IPS DF 6.9 (cell line): ENCODE data around the gene ANKRD28.

ENCODE experiments used
- DNase-seq: peaks from one replicate; pipeline ENCODE4 v3.0.0-alpha.2; 2013; ENCODE audit warnings: low read depth, low spot score
- H3K27ac ChIP-seq: one replicate; pipeline ENCODE4 v1.5.1; 2013; ENCODE audit warnings: low read length, control low read depth
- H3K27me3 ChIP-seq: 2 replicates; pipeline ENCODE4 v1.6.1; 2013; ENCODE audit warnings: mild to moderate bottlenecking, low read length; ENCODE audit not compliant: control insufficient read depth, insufficient read depth
- H3K36me3 ChIP-seq: 2 replicates; pipeline ENCODE4 v1.6.1; 2013; ENCODE audit warnings: low read length; ENCODE audit not compliant: control insufficient read depth, insufficient read depth
- H3K4me1 ChIP-seq: 2 replicates; pipeline ENCODE4 v1.6.1; 2013; ENCODE audit warnings: low read length; ENCODE audit not compliant: control insufficient read depth, insufficient read depth
- H3K4me3 ChIP-seq: 2 replicates; pipeline ENCODE4 v1.5.1; 2013; ENCODE audit warnings: mild to moderate bottlenecking, low read length
- H3K9me3 ChIP-seq: 2 replicates; pipeline ENCODE4 v1.6.1; 2013; ENCODE audit warnings: low read length, inconsistent platforms; ENCODE audit not compliant: control insufficient read depth, insufficient read depth
- WGBS: extraction: QIAGEN DNeasy Blood & Tissue Kit; methylation state at CpG from one replicate; pipeline ENCODE4 v1.1.7; 2013; ENCODE audit warnings: mixed read lengths, missing lambda C conversion rate; ENCODE audit not compliant: insufficient read length, insufficient coverage; 5-methylcytosine and 5-hydroxymethylcytosine counted together

Gene ANKRD28

DNA sequence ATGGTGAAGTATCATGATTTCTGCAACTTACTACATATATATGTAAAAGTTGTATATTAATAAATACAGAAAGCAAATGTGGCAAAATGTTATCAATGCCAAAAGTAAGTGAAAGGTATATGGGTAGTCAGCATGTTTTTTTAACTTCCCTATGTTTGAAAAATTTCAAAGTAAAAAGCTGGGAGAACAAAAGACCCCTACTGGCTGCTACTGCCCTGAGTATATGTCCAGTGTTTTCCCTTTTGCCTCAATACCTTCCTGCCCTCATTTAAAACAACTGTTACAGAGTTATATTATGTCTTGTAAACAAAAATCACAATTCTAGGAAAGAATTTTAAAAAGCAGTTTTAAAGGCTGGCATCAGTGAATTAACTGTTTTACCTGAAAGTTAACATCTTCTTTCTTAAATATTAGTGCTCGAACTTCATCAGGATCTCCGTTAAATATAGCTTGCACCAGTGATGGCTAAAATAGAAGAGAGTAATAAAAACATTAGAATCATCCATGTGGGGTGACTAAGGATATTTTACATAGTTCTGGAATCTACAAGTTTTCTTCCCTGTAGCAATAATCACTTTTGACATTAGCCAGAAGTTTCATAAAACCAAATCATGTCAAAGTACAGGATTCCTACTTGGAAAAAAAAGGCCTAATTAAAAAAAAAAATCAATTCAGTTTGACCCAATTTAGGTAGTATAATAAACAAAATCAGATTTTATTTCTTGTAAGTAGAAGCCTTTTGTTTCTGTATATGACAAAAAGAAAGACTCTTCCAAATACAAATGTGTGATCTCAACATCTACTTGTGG is 2.7 kb downstream of the ANKRD28 start:
- Histone ChIP-seq H3K4me3 (no peak overlapping the region), H3K4me1 (peaks cover 5% of the 10 kb centered on the region; the same call in 1 of the 2 replicates), H3K27ac (no peak overlapping the region), H3K27me3 (no peaks in the 10 kb centered on the region), H3K9me3 (no peaks in the 10 kb centered on the region), H3K36me3 (no peaks in the 10 kb centered on the region; the same call in 1 of the 2 replicates)
- WGBS = no CpG with 5 or more reads among the region's 2 CpGs
- no peak for DNase-seq

GRCh38 chr3:15794303-15794771 is 3.4 kb downstream of the ANKRD28 start:
- Histone ChIP-seq H3K27ac (no peak overlapping the region), H3K4me3 (no peak overlapping the region), H3K9me3 (no peaks in the 10 kb centered on the region), H3K36me3 (no peaks in the 10 kb centered on the region; the same call in 1 of the 2 replicates), H3K27me3 (no peaks in the 10 kb centered on the region), H3K4me1 (peaks cover 5% of the 10 kb centered on the region; the same call in 1 of the 2 replicates)
- no peak for DNase-seq
- no CpG with 5 or more reads among the region's 3 CpGs for WGBS

- no peak overlapping the region for H3K27ac ChIP-seq
- H3K4me3 ChIP-seq = no peak overlapping the region
- no peaks in the 10 kb centered on the region for H3K27me3 ChIP-seq
- no peak for DNase-seq
- no peaks in the 10 kb centered on the region for H3K4me1 ChIP-seq
- no CpG with 5 or more reads among the region's 1 CpG for WGBS
- no peaks in the 10 kb centered on the region for H3K9me3 ChIP-seq
- no peaks in the 10 kb centered on the region; the same call in 1 of the 2 replicates for H3K36me3 ChIP-seq
These were observed 6.3 kb downstream of the ANKRD28 start for GRCh38 chr3:15791525-15791924.

GRCh38 chr3:15787941-15788340 is 9.8 kb downstream of the ANKRD28 start:
- H3K9me3 ChIP-seq = no peaks in the 10 kb centered on the region
- DNase-seq = no peak
- no peaks in the 10 kb centered on the region for H3K27me3 ChIP-seq
- no peaks in the 10 kb centered on the region; the same call in 1 of the 2 replicates for H3K36me3 ChIP-seq
- no peak overlapping the region for H3K27ac ChIP-seq
- no peaks in the 10 kb centered on the region; the same call in 1 of the 2 replicates for H3K4me1 ChIP-seq
- H3K4me3 ChIP-seq = no peak overlapping the region
- WGBS = no CpG with 5 or more reads among the region's 1 CpG

DNA sequence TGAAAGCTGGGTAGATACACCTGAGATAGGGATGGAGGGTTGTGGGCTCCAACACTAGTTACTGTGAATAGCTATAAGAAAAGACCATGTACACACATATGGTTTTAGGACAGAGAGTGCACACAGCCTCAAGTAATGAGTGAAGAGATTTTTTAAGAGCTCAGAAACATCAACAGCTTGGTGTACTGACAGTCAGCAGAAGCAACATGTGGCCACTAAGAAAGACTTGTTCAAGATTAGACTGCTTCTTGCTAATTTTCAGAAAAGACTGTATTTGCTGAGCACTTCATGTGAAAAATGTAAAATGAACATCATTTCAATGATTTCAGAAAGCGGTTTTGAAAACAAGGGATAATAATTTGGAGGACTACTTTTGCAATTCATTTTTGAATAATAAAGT is 10.3 kb downstream of the ANKRD28 start:
- no peaks in the 10 kb centered on the region; the same call in 1 of the 2 replicates for H3K36me3 ChIP-seq
- DNase-seq = no peak
- WGBS = no CpG with 5 or more reads among the region's 1 CpG
- H3K4me1 ChIP-seq = no peaks in the 10 kb centered on the region; the same call in 1 of the 2 replicates
- no peak overlapping the region for H3K27ac ChIP-seq
- H3K9me3 ChIP-seq = no peaks in the 10 kb centered on the region
- H3K4me3 ChIP-seq = no peak overlapping the region
- H3K27me3 ChIP-seq = no peaks in the 10 kb centered on the region

GRCh38 chr3:15783361-15783969 is 14.3 kb downstream of the ANKRD28 start:
- no peaks in the 10 kb centered on the region for H3K27me3 ChIP-seq
- WGBS = no CpG with 5 or more reads among the region's 4 CpGs
- no peak overlapping the region for H3K4me3 ChIP-seq
- no peak overlapping the region for H3K27ac ChIP-seq
- H3K9me3 ChIP-seq = no peaks in the 10 kb centered on the region; the same call in 1 of the 2 replicates
- H3K36me3 ChIP-seq = no peaks in the 10 kb centered on the region
- H3K4me1 ChIP-seq = no peaks in the 10 kb centered on the region; the same call in 1 of the 2 replicates
- DNase-seq = no peak

- no CpG with 5 or more reads among the region's 2 CpGs for WGBS
- Histone ChIP-seq H3K9me3 (no peaks in the 10 kb centered on the region; the same call in 1 of the 2 replicates), H3K4me3 (no peak overlapping the region), H3K27me3 (no peaks in the 10 kb centered on the region), H3K36me3 (no peaks in the 10 kb centered on the region), H3K4me1 (no peaks in the 10 kb centered on the region; the same call in 1 of the 2 replicates), H3K27ac (no peak overlapping the region)
- DNase-seq = no peak
These were observed 15.3 kb downstream of the ANKRD28 start for GRCh38 chr3:15782429-15782828.

GRCh38 chr3:15781637-15782402 is 16.0 kb downstream of the ANKRD28 start:
- Histone ChIP-seq H3K27me3 (no peaks in the 10 kb centered on the region), H3K9me3 (no peaks in the 10 kb centered on the region; the same call in 1 of the 2 replicates), H3K27ac (no peak overlapping the region), H3K4me1 (no peaks in the 10 kb centered on the region; the same call in 1 of the 2 replicates), H3K4me3 (no peak overlapping the region), H3K36me3 (no peaks in the 10 kb centered on the region)
- WGBS = no CpG with 5 or more reads among the region's 6 CpGs
- DNase-seq = no peak

DNA sequence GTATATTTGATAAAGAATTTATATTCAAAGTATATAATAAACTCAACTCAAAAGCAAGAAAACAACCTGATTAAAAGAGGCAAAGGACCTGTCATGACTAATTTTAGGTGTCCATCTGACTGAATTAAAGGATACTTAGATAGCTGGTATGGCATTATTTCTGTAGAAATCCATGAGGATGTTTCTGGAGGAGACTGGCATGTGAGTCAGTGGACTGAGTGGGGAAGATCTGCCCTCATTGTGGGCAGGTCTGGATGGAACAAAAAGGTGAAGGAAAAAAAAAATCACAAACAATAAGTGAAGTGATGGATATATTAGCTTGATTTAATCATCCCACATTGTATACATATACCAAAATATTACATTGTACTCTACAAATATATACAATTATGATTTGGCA is 16.6 kb downstream of the ANKRD28 start:
- no peak overlapping the region for H3K27ac ChIP-seq
- H3K4me1 ChIP-seq = no peaks in the 10 kb centered on the region; the same call in 1 of the 2 replicates
- no peaks in the 10 kb centered on the region for H3K36me3 ChIP-seq
- no peaks in the 10 kb centered on the region for H3K27me3 ChIP-seq
- no peaks in the 10 kb centered on the region; the same call in 1 of the 2 replicates for H3K9me3 ChIP-seq
- no peak overlapping the region for H3K4me3 ChIP-seq
- DNase-seq = no peak

GRCh38 chr3:15779111-15779510 is 18.7 kb downstream of the ANKRD28 start:
- H3K36me3 ChIP-seq = no peaks in the 10 kb centered on the region

More at GRCh38 chr3:15779111-15779510, 18.7 kb downstream of the ANKRD28 start:
- DNase-seq = no peak
- no peaks in the 10 kb centered on the region; the same call in 1 of the 2 replicates for H3K4me1 ChIP-seq
- no peak overlapping the region for H3K27ac ChIP-seq
- no CpG with 5 or more reads among the region's 1 CpG for WGBS
- no peak overlapping the region for H3K4me3 ChIP-seq
- H3K9me3 ChIP-seq = no peaks in the 10 kb centered on the region; the same call in 1 of the 2 replicates
- no peaks in the 10 kb centered on the region for H3K27me3 ChIP-seq
